Mucosa of rectum (tissue), 2 donors: ENCODE results near the gene CCDC80.

ENCODE experiments used
- H3K27ac ChIP-seq, 2 donors: one replicate each; pipeline ENCODE4 v1.7.0; 2013; ENCODE audit warnings: inconsistent platforms in 2 of 2, low read depth in 2 of 2, low read length in 2 of 2
- H3K27me3 ChIP-seq, 2 donors: one replicate each; pipeline ENCODE4 v1.7.0; 2013; ENCODE audit warnings: low read length in 2 of 2; ENCODE audit not compliant: control insufficient read depth in 2 of 2, insufficient read depth in 2 of 2
- H3K36me3 ChIP-seq, 2 donors: one replicate each; pipeline ENCODE4 v1.7.0; 2013; ENCODE audit warnings: low read length in 2 of 2; ENCODE audit not compliant: control insufficient read depth in 2 of 2, insufficient read depth in 2 of 2
- H3K4me1 ChIP-seq, 2 donors: one replicate each; pipeline ENCODE4 v1.7.0; 2013; ENCODE audit warnings: low read length in 2 of 2, mild to moderate bottlenecking in 1 of 2; ENCODE audit not compliant: control insufficient read depth in 2 of 2, insufficient read depth in 2 of 2
- H3K4me3 ChIP-seq, 2 donors: one replicate each; pipeline ENCODE4 v1.7.0; 2013; ENCODE audit warnings: low read length in 2 of 2
- H3K9ac ChIP-seq, 2 donors: one replicate each; pipeline ENCODE4 v1.7.0; 2013; ENCODE audit warnings: low read length in 2 of 2, low read depth in 1 of 2, mild to moderate bottlenecking in 1 of 2
- H3K9me3 ChIP-seq, 2 donors: one replicate each; pipeline ENCODE4 v1.7.0; 2013; ENCODE audit warnings: low read length in 2 of 2; ENCODE audit not compliant: control insufficient read depth in 2 of 2
- donor health status: healthy.
- donor health status: Normal muscosa, but diverticular disease.

CCDC80 gene

GRCh38 chr3:112644453-112644852, 3.5 kb upstream of the CCDC80 start:
- H3K9me3 ChIP-seq = no peaks in the 10 kb centered on the region
- no peaks in the 10 kb centered on the region for H3K27me3 ChIP-seq
- no peak overlapping the region for H3K27ac ChIP-seq
- peaks cover 0 to 4% of the 10 kb centered on the region in 2 donors for H3K4me1 ChIP-seq
- no peak overlapping the region for H3K9ac ChIP-seq
- no peaks in the 10 kb centered on the region for H3K36me3 ChIP-seq
- no peak overlapping the region for H3K4me3 ChIP-seq

GRCh38 chr3:112643621-112644240, 2.8 kb upstream of the CCDC80 start:
- Histone ChIP-seq H3K4me1 (peaks cover 0 to 4% of the 10 kb centered on the region in 2 donors), H3K27ac (no peak overlapping the region), H3K9me3 (no peaks in the 10 kb centered on the region), H3K9ac (no peak overlapping the region), H3K27me3 (no peaks in the 10 kb centered on the region), H3K36me3 (no peaks in the 10 kb centered on the region), H3K4me3 (no peak overlapping the region)

- no peaks in the 10 kb centered on the region for H3K9me3 ChIP-seq
- no peak overlapping the region for H3K27ac ChIP-seq
- peak overlapping the region in 1 of 2 donors; percentile 20 for H3K4me3 ChIP-seq
- no peaks in the 10 kb centered on the region for H3K27me3 ChIP-seq
- H3K9ac ChIP-seq = no peak overlapping the region
- H3K36me3 ChIP-seq = no peaks in the 10 kb centered on the region
- peaks cover 0 to 4% of the 10 kb centered on the region in 2 donors for H3K4me1 ChIP-seq
These were observed 2.1 kb upstream of the CCDC80 start for GRCh38 chr3:112642912-112643506.

- no peaks in the 10 kb centered on the region for H3K27me3 ChIP-seq
- no peaks in the 10 kb centered on the region for H3K36me3 ChIP-seq
- no peaks in the 10 kb centered on the region for H3K9me3 ChIP-seq
- H3K9ac ChIP-seq = peak overlapping the region; percentile 27 to 40
- peaks cover 0 to 4% of the 10 kb centered on the region in 2 donors for H3K4me1 ChIP-seq
- H3K27ac ChIP-seq = peak overlapping the region; percentile 64 to 67
- peak overlapping the region; percentile 56 to 65 for H3K4me3 ChIP-seq
These were observed 540 bp downstream of the CCDC80 start for GRCh38 chr3:112640276-112640929.

GRCh38 chr3:112639455-112640225, 1.3 kb downstream of the CCDC80 start:
- Histone ChIP-seq H3K27ac (peak overlapping the region; percentile 64 to 67), H3K9ac (peak overlapping the region in 1 of 2 donors; percentile 40), H3K9me3 (no peaks in the 10 kb centered on the region), H3K27me3 (no peaks in the 10 kb centered on the region), H3K4me3 (peak overlapping the region; percentile 26 to 65), H3K36me3 (no peaks in the 10 kb centered on the region), H3K4me1 (peaks cover 0 to 4% of the 10 kb centered on the region in 2 donors)

GRCh38 chr3:112638327-112639020, 2.5 kb downstream of the CCDC80 start:
- Histone ChIP-seq H3K9ac (no peak overlapping the region), H3K4me1 (peaks cover 0 to 4% of the 10 kb centered on the region in 2 donors), H3K27me3 (no peaks in the 10 kb centered on the region), H3K9me3 (no peaks in the 10 kb centered on the region), H3K36me3 (no peaks in the 10 kb centered on the region), H3K27ac (peak overlapping the region in 1 of 2 donors; percentile 31), H3K4me3 (peak overlapping the region; percentile 26 to 58)

GRCh38 chr3:112637700-112638099, 3.2 kb downstream of the CCDC80 start:
- Histone ChIP-seq H3K4me3 (peak overlapping the region; percentile 51 to 58), H3K36me3 (no peaks in the 10 kb centered on the region), H3K27me3 (no peaks in the 10 kb centered on the region), H3K4me1 (peaks cover 0 to 2% of the 10 kb centered on the region in 2 donors), H3K9me3 (no peaks in the 10 kb centered on the region), H3K9ac (peak overlapping the region in 1 of 2 donors; percentile 18), H3K27ac (peak overlapping the region in 1 of 2 donors; percentile 10)

- Histone ChIP-seq H3K4me1 (no peaks in the 10 kb centered on the region), H3K27ac (peak overlapping the region; percentile 31 to 61), H3K27me3 (no peaks in the 10 kb centered on the region), H3K9ac (no peak overlapping the region), H3K9me3 (no peaks in the 10 kb centered on the region), H3K4me3 (peak overlapping the region in 1 of 2 donors; percentile 21), H3K36me3 (no peaks in the 10 kb centered on the region)
These were observed 5.3 kb downstream of the CCDC80 start for GRCh38 chr3:112635674-112636073.

- Histone ChIP-seq H3K4me1 (no peaks in the 10 kb centered on the region), H3K9ac (no peak overlapping the region), H3K36me3 (no peaks in the 10 kb centered on the region), H3K9me3 (no peaks in the 10 kb centered on the region), H3K4me3 (peak overlapping the region in 1 of 2 donors; percentile 34), H3K27ac (peak overlapping the region; percentile 31 to 38), H3K27me3 (no peaks in the 10 kb centered on the region)
These were observed 6.0 kb downstream of the CCDC80 start for GRCh38 chr3:112634786-112635541.
